ENCODE results near the gene ITPK1.

GRCh38 chr14:92932448-92933395 lies 183.0 kb downstream of the ITPK1 start:
- TF ChIP-seq MAX (IDR thresholded peaks at IDR 0.05; ENCODE audit: low read depth): no peak
- TF ChIP-seq TEAD4 (IDR thresholded peaks at IDR 0.05; ENCODE audit: borderline replicate concordance, insufficient read depth): no peak
- TF ChIP-seq GATA2 (CRISPR knock-in tag; IDR thresholded peaks at IDR 0.05): no peak

All from SK-N-SH (cell line).